ENCODE results near the gene MYO7A.

The MYO7A gene

DNA sequence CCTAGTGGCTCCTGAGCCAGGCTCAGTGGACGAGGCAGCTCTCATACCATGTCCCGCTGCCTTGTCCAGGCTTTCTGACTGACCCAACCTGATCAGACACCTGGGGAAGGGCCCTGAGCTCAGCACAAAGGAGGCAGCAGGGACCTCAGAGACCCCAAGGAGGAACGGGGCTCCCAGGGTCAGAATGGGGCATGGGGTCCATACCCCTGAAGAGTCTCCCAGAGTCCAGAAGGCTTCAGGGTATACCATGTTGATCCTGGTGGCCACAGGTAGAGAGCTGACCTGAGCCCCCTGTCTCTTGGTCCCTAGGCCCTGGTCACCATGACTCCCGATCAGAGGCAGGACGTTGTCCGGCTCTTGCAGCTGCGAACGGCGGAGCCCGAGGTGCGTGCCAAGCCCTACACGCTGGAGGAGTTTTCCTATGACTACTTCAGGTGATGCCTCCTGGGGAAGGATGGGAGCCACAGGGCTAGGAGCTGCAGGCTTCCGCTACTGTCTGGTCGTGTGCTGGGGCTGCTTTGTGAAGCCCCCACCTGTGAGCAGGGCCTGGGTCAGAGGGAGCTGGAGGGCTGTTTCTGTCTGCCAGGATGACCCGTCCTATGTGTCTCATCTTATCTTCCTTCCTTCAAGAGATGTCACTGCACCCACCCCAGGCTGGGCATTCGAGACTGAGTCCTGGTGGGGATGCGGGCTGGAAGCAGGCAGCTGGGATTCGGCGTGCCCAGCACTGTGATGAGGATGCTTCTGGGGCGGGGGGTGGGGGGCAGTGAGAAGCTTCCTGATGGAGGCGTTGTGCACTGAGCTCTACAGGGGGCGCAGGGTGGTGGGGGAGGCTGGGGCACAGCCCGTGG is 74.2 kb downstream of the MYO7A start:
- Histone ChIP-seq H3K4me1 (peaks cover 45 to 64% (median 51%) of the 10 kb centered on the region in 10 experiments), H3K9me3 (replicated peaks in 1 of 11) (no peaks in the 10 kb centered on the region), H3K27ac (no peak overlapping the region), H3K9ac (no peak overlapping the region), H3K4me2 (0 out of 22 replicates have a peak overlapping the region, but pooled peaks of 2 of the 11 experiments have one; percentile 0 to 14), H4K20me1 (peaks cover 0 to 32% (median 0%) of the 10 kb centered on the region in 11 experiments; a peak in 3 of 22 replicates), H3K27me3 (peaks cover 0 to 22% (median 0%) of the 10 kb centered on the region in 11 experiments; a peak in 4 of 22 replicates), H3K36me3 (peaks cover 0 to 55% (median 0%) of the 10 kb centered on the region in 11 experiments; a peak in 5 of 22 replicates), H3K4me3 (no peak overlapping the region)
- TF ChIP-seq Cebpa-rat (IDR thresholded peaks at IDR 0.05): no peak

- peak overlapping the region; percentile 60 to 92 (median 81) for H3K4me2 ChIP-seq
- peak overlapping the region in 4 of 10 experiments; percentile 0 to 42 (median 11); a peak in 3 of 20 replicates for H3K4me3 ChIP-seq
- peaks cover 0 to 33% (median 0%) of the 10 kb centered on the region in 11 experiments; a peak in 3 of 22 replicates for H4K20me1 ChIP-seq
- peaks cover 50 to 73% (median 53%) of the 10 kb centered on the region in 10 experiments for H3K4me1 ChIP-seq
- H3K9me3 ChIP-seq (replicated peaks in 1 of 11): no peaks in the 10 kb centered on the region
- H3K27me3 ChIP-seq: peaks cover 0 to 22% (median 0%) of the 10 kb centered on the region in 11 experiments; a peak in 4 of 22 replicates
- H3K36me3 ChIP-seq: peaks cover 0 to 55% (median 0%) of the 10 kb centered on the region in 11 experiments; a peak in 5 of 22 replicates
- peak overlapping the region in 9 of 11 experiments; percentile 13 to 65 (median 35); a peak in 12 of 22 replicates for H3K27ac ChIP-seq
- peak overlapping the region in 8 of 11 experiments; percentile 19 to 47 (median 32); a peak in 10 of 22 replicates for H3K9ac ChIP-seq
- TF ChIP-seq Cebpa-rat (IDR thresholded peaks at IDR 0.05): no peak
These were observed 75.2 kb downstream of the MYO7A start for GRCh38 chr11:77202941-77203900.

DNA sequence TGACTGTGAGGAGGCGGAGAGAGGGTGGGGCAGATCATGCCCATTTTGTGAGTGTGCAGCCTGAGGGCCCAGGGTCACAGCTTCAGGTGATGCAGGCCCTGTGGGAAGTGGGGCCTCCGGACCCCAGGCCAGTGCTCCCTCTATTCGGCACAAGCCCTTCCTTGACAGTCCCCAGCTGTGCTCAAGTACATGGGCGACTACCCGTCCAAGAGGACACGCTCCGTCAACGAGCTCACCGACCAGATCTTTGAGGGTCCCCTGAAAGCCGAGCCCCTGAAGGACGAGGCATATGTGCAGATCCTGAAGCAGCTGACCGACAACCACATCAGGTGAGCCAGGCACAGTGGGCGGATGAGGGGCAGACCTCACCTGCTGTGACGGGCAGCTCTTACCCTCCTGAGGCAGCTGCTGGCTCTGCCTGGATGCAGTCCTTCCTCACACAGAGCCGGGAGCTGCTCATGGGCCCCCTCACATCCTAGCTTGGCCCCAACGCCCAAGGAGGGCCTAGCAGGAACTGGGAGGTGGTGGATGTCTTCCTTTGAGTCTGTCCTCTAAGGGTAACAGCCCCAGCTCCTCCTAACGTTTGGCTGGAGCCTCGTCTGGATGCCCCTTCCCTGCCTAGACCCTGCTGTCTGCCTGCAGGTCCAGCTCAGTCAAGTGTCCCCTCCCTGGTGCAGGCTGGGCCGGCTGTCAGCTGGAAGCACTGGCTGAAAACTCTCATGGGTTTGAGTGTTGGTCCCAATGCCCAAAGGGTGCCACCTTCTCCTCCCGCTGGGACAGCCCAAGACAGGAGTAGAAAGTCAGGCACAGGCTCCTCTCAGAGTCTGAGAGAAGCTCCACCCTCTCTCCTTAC is 76.1 kb downstream of the MYO7A start:
- Histone ChIP-seq H3K27me3 (peaks cover 0 to 22% (median 0%) of the 10 kb centered on the region in 11 experiments; a peak in 4 of 22 replicates), H4K20me1 (peaks cover 0 to 33% (median 0%) of the 10 kb centered on the region in 11 experiments; a peak in 3 of 22 replicates), H3K9me3 (replicated peaks in 1 of 11) (no peaks in the 10 kb centered on the region), H3K27ac (peak overlapping the region in 8 of 11 experiments; percentile 13 to 65 (median 39); a peak in 12 of 22 replicates), H3K36me3 (peaks cover 0 to 55% (median 0%) of the 10 kb centered on the region in 11 experiments; a peak in 5 of 22 replicates), H3K4me1 (peaks cover 42 to 78% (median 59%) of the 10 kb centered on the region in 10 experiments), H3K4me3 (peak overlapping the region in 4 of 10 experiments; percentile 0 to 42 (median 16); a peak in 3 of 20 replicates), H3K4me2 (peak overlapping the region; percentile 60 to 92 (median 81)), H3K9ac (peak overlapping the region in 8 of 11 experiments; percentile 19 to 47 (median 32); a peak in 10 of 22 replicates)
- no peak for TF ChIP-seq Cebpa-rat (IDR thresholded peaks at IDR 0.05)

DNA sequence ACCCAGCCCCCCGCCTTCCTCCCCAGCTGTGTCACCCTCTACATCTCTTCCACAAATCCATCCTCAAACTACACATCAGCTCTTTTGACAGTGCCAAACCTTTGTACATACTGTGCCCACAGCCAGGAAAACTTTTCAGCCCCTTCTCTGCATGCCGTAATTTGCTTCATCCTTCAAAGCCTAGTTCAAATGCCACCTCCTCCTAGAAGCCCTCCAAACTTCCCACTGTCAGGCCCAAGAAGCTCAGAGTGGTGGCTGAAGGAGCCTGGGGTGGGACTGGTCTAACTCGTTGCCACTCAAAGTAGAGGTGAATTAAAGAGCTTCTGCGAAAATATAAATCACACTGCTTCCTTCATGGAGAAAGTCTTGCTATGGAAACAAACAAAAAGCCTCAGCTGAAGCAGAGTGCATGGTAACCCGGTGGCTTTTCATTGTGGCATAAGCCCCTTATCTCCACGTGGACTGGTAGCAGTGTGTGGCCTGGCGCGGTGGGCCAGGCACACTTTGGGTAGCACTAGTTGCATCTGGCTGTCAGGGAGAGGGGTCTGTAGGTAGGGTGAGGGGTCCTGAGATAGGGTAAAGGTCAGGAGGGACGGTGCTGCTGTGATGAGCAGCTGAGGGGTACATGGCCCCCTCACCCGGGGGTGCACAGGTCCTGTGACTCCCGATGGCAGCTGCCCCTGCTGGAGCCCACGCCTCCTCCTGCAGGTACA is 76.9 kb downstream of the MYO7A start:
- Histone ChIP-seq H3K36me3 (peaks cover 0 to 52% (median 0%) of the 10 kb centered on the region in 11 experiments; a peak in 5 of 22 replicates), H3K27me3 (peaks cover 0 to 22% (median 0%) of the 10 kb centered on the region in 11 experiments; a peak in 4 of 22 replicates), H3K9me3 (replicated peaks in 1 of 11) (no peaks in the 10 kb centered on the region), H3K4me3 (no peak overlapping the region), H3K4me2 (peak overlapping the region; percentile 60 to 92 (median 83)), H3K4me1 (peaks cover 39 to 79% (median 58%) of the 10 kb centered on the region in 10 experiments), H3K27ac (peak overlapping the region in 4 of 11 experiments; percentile 21 to 65 (median 42); a peak in 3 of 22 replicates), H4K20me1 (peaks cover 0 to 33% (median 0%) of the 10 kb centered on the region in 11 experiments; a peak in 3 of 22 replicates), H3K9ac (peak overlapping the region in 4 of 11 experiments; percentile 30 to 47 (median 38); a peak in 5 of 22 replicates)
- TF ChIP-seq Cebpa-rat (IDR thresholded peaks at IDR 0.05): no peak

GRCh38 chr11:77205467-77206263 is 77.6 kb downstream of the MYO7A start:
- peak overlapping the region in 4 of 11 experiments; percentile 7 to 65 (median 24); a peak in 3 of 22 replicates for H3K27ac ChIP-seq
- H3K27me3 ChIP-seq: peaks cover 0 to 22% (median 0%) of the 10 kb centered on the region in 11 experiments; a peak in 4 of 22 replicates
- H3K36me3 ChIP-seq: peaks cover 0 to 52% (median 0%) of the 10 kb centered on the region in 11 experiments; a peak in 5 of 22 replicates
- TF ChIP-seq Cebpa-rat (IDR thresholded peaks at IDR 0.05): no peak
- H3K4me3 ChIP-seq: no peak overlapping the region
- peaks cover 0 to 33% (median 0%) of the 10 kb centered on the region in 11 experiments; a peak in 3 of 22 replicates for H4K20me1 ChIP-seq
- H3K4me1 ChIP-seq: peaks cover 39 to 79% (median 58%) of the 10 kb centered on the region in 10 experiments
- H3K9ac ChIP-seq: peak overlapping the region in 3 of 11 experiments; percentile 30 to 47 (median 37); a peak in 4 of 22 replicates
- H3K9me3 ChIP-seq (replicated peaks in 1 of 11): no peaks in the 10 kb centered on the region
- H3K4me2 ChIP-seq: peak overlapping the region; percentile 59 to 92 (median 83)

Data from BLaER1 treated with 17β-estradiol and CSF1 and Interleukin-3, amounts not matched to agents 10 nM and 100 nM (cell line).